GM21381 (cell line): Measurements from ENCODE around the gene RPE.

ENCODE experiments used
- ATAC-seq: cut with Tn5 transposase; IDR thresholded peaks from one replicate; pipeline ENCODE4 v1.9.1; 2021; ENCODE audit warnings: mild to moderate bottlenecking, moderate library complexity; ENCODE audit not compliant: unreplicated experiment

RPE gene

GRCh38 chr2:210000464-210001324 is 1.7 kb upstream of the RPE start:
- no peak for ATAC-seq

GRCh38 chr2:210003359-210003758 is 921 bp downstream of the RPE start:
- ATAC-seq, result no peak

- ATAC-seq, result no peak
These were observed 2.4 kb downstream of the RPE start for GRCh38 chr2:210004881-210005280.

GRCh38 chr2:210007895-210008294 is 5.5 kb downstream of the RPE start:
- no peak for ATAC-seq

- ATAC-seq, result no peak
These were observed 6.7 kb downstream of the RPE start for GRCh38 chr2:210009126-210009525.

GRCh38 chr2:210009896-210010295 is 7.5 kb downstream of the RPE start:
- ATAC-seq, result no peak

- no peak for ATAC-seq
These were observed 17.7 kb downstream of the RPE start for GRCh38 chr2:210020138-210020537.

- no peak for ATAC-seq
These were observed 20.4 kb downstream of the RPE start for GRCh38 chr2:210022824-210023223.

GRCh38 chr2:210027608-210028007 is 25.2 kb downstream of the RPE start:
- ATAC-seq, result no peak

- ATAC-seq, result no peak
These were observed 25.7 kb downstream of the RPE start for GRCh38 chr2:210028178-210028577.

GRCh38 chr2:210034087-210034683 is 31.7 kb downstream of the RPE start:
- ATAC-seq, result no peak

GRCh38 chr2:210035679-210036078 is 33.2 kb downstream of the RPE start:
- ATAC-seq, result no peak

GRCh38 chr2:210038078-210038477 is 35.6 kb downstream of the RPE start:
- ATAC-seq, result no peak

- no peak for ATAC-seq
These were observed 44.5 kb downstream of the RPE start for GRCh38 chr2:210046851-210047500.

- no peak for ATAC-seq
These were observed 47.4 kb downstream of the RPE start for GRCh38 chr2:210049831-210050230.

GRCh38 chr2:210050885-210051284 is 48.4 kb downstream of the RPE start:
- no peak for ATAC-seq

- no peak for ATAC-seq
These were observed 52.3 kb downstream of the RPE start for GRCh38 chr2:210054696-210055095.

GRCh38 chr2:210055825-210056224 is 53.4 kb downstream of the RPE start:
- ATAC-seq, result no peak

GRCh38 chr2:210063306-210063705 is 60.9 kb downstream of the RPE start:
- ATAC-seq, result no peak
